ENCODE results near the gene MXRA7. TPM values are rescaled to one million over a fixed set of nuclear protein-coding genes. Genes with fewer than 3 reads are reported as not detected.

The MXRA7 gene
- total RNA-seq, 2 experiments from 2014 or later = 11.4 to 12.1 TPM

DNA sequence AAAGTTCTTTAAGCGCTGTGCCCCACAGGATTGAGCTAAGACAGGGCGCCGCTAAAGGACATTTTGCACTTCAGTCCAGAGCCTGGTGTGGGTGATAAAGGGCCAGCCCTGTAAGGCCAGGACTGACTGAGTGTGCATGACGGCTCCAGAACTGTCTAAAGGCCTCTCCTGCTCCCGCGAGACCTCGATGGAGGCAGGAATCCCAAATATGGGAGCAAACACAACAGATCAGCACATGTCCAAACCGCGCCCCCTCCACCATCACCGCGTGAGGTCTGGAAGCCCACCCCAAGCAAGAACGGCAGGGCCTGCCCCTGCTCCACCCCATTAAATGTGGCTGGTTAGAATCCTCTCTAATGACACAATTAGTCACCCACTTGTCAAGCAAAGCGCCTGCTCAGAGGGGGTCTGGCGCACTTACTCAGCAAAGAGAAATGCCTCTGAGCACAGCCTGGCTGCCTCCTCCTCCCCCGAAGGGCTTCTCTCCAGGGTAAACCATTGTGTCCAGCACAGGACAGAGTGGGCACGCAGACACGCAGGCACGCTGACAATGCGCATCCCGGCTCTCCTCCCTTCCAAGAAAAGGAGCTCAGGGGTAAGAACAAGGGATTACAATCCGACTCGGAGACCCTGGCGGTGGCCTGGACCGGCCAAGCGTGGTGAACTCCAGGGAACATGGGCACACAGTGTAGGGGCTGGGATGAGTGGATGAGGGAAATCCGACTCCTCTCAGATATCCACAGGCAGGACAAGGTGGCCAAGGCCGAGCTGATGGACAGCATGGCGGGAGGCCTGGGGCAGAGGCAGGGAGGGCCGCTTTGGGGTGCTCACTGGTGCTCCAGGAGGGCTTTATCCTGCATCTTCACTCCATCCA lies 1.5 kb downstream of the MXRA7 start:
- Histone ChIP-seq H3K27me3 (ENCODE audit: control insufficient read depth in 1 of 2, insufficient read depth in 2 of 2, low read length in 2 of 2) (no peaks in the 10 kb centered on the region), H3K4me1 (ENCODE audit: insufficient read depth, low read length) (peaks cover 17% of the 10 kb centered on the region), H3K9me3 (ENCODE audit: control insufficient read depth in 1 of 2, insufficient read depth in 1 of 2, low read length in 2 of 2) (no peaks in the 10 kb centered on the region), H3K4me3 (ENCODE audit: low read length) (no peak overlapping the region), H3K36me3 (ENCODE audit: insufficient read depth, low read length) (peaks cover 11% of the 10 kb centered on the region), H3K27ac (ENCODE audit: low read depth in 1 of 2, low read length in 2 of 2) (no peak overlapping the region)
- Mint-ChIP-seq H3K27me3 (no peaks in the 10 kb centered on the region), H3K27ac (peak overlapping the region; percentile 13), H3K4me3 (peak overlapping the region; percentile 83), H3K9me3 (no peaks in the 10 kb centered on the region), H3K4me1 (ENCODE audit: low read depth) (peaks cover 29% of the 10 kb centered on the region), H3K36me3 (ENCODE audit: low read depth) (peaks cover 8% of the 10 kb centered on the region)
- intact Hi-C loops (cut with DNase I, micrococcal nuclease) = no loop called here
- CTCF ChIA-PET = no interaction called here
- POLR2A ChIA-PET = interaction anchor here (0.9 to 5.3 kb wide), 3 partner anchors 17 to 38 kb away, joined by 4 to 52 read pairs (median 4); partner anchors contain the start of genes JMJD6 and METTL23
- ATAC-seq (ENCODE audit: poor library complexity) (no peak), DNase-seq (no peak)
- TF ChIP-seq, protein P1, sequence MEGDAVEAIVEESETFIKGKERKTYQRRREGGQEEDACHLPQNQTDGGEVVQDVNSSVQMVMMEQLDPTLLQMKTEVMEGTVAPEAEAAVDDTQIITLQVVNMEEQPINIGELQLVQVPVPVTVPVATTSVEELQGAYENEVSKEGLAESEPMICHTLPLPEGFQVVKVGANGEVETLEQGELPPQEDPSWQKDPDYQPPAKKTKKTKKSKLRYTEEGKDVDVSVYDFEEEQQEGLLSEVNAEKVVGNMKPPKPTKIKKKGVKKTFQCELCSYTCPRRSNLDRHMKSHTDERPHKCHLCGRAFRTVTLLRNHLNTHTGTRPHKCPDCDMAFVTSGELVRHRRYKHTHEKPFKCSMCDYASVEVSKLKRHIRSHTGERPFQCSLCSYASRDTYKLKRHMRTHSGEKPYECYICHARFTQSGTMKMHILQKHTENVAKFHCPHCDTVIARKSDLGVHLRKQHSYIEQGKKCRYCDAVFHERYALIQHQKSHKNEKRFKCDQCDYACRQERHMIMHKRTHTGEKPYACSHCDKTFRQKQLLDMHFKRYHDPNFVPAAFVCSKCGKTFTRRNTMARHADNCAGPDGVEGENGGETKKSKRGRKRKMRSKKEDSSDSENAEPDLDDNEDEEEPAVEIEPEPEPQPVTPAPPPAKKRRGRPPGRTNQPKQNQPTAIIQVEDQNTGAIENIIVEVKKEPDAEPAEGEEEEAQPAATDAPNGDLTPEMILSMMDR (IDR thresholded peaks at IDR 0.05) = no peak

DNA sequence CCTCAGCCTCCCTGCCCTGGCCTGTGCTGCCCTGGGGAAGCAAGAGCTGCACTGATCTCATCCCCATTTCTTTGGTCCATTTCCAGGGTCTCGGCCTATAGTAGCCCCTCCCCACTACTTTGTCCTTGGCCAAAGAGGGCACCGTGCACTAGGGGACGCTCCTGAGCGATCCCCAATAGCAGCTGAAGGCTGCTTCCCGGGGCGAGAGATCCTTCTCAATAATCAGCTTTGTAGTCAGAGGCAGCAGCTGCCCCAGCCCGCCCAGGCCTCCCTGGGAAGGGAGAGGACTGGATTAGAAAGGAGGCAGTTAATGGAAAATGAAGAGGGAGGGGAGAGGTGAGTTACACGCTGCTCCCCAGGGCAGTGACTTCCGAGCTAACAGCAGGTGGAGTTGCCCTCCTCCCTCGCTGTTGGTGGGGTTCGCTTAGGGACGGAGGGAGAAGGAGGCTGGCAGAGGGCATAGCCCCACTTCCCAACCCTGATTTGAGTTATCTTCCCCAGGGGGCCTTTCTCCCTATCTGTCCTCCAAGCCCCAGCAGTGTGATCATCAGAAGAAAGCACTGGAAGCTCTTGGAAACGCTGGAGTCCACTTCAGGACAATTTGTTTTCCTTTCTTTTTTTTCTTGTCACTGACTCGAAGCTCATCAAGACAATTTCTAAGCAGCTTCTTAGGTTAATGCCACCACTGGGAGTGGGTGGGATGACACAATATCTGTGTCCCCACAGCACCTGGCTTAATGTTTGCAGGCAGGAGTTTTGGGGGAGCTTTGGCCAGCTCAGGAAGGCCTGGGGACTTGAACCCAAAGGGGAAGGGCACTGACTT lies 2.6 kb downstream of the MXRA7 start:
- DNase-seq (no peak), ATAC-seq (ENCODE audit: poor library complexity) (no peak)
- no peak overlapping the region for H3K4me3 ChIP-seq (ENCODE audit: low read length)
- Mint-ChIP-seq H3K4me3 (peak overlapping the region; percentile 83), H3K27ac (no peak overlapping the region), H3K36me3 (ENCODE audit: low read depth) (peaks cover under 1% of the 10 kb centered on the region), H3K9me3 (no peaks in the 10 kb centered on the region), H3K4me1 (ENCODE audit: low read depth) (peaks cover 18% of the 10 kb centered on the region), H3K27me3 (no peaks in the 10 kb centered on the region)
- peaks cover 5% of the 10 kb centered on the region for H3K36me3 ChIP-seq (ENCODE audit: insufficient read depth, low read length)
- H3K27me3 ChIP-seq (ENCODE audit: control insufficient read depth in 1 of 2, insufficient read depth in 2 of 2, low read length in 2 of 2) = no peaks in the 10 kb centered on the region
- intact Hi-C loops (cut with DNase I, micrococcal nuclease) = no loop called here
- POLR2A ChIA-PET = interaction anchor here (1.0 kb wide), 1 partner anchor 36 kb away, joined by 4 read pairs; no protein-coding TSS in a partner anchor
- peaks cover 17% of the 10 kb centered on the region for H3K4me1 ChIP-seq (ENCODE audit: insufficient read depth, low read length)
- CTCF ChIA-PET = interaction anchor here (0.9 kb wide), 1 partner anchor 84 kb away, joined by 3 read pairs; no protein-coding TSS in a partner anchor
- H3K27ac ChIP-seq (ENCODE audit: low read depth in 1 of 2, low read length in 2 of 2) = no peak overlapping the region
- no peaks in the 10 kb centered on the region for H3K9me3 ChIP-seq (ENCODE audit: control insufficient read depth in 1 of 2, insufficient read depth in 1 of 2, low read length in 2 of 2)
- TF ChIP-seq, protein P1 (IDR thresholded peaks at IDR 0.05) = no peak

DNA sequence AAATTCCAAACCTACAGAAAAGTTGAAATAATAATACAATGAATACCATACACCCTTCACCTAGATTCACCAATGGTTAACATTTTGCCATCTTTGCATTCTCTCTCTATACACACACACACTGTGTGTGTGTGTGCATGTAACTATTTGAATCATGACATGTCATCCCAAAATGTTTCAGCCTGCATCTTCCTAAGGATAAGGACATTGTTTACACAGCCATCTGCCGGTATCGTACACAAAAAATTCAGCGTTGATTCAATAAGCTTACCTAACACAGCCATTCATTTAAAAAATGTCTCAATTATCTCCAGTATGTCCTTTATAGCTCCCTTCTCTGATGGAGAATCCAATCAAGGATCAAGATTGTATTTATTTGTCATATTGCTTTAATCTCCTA lies 3.9 kb downstream of the MXRA7 start:
- Histone ChIP-seq H3K4me1 (ENCODE audit: insufficient read depth, low read length) (peaks cover 17% of the 10 kb centered on the region), H3K27me3 (ENCODE audit: control insufficient read depth in 1 of 2, insufficient read depth in 2 of 2, low read length in 2 of 2) (no peaks in the 10 kb centered on the region), H3K9me3 (ENCODE audit: control insufficient read depth in 1 of 2, insufficient read depth in 1 of 2, low read length in 2 of 2) (no peaks in the 10 kb centered on the region), H3K4me3 (ENCODE audit: low read length) (no peak overlapping the region), H3K27ac (ENCODE audit: low read depth in 1 of 2, low read length in 2 of 2) (no peak overlapping the region), H3K36me3 (ENCODE audit: insufficient read depth, low read length) (no peaks in the 10 kb centered on the region)
- ChIA-PET CTCF (interaction anchor here (0.6 kb wide), 1 partner anchor 1152 kb away, joined by 3 read pairs; no protein-coding TSS in a partner anchor), POLR2A (no interaction called here)
- H3K4me3 Mint-ChIP-seq = peak overlapping the region; percentile 27
- H3K9me3 Mint-ChIP-seq = no peaks in the 10 kb centered on the region
- intact Hi-C loops (cut with DNase I, micrococcal nuclease) = no loop called here
- H3K4me1 Mint-ChIP-seq (ENCODE audit: low read depth) = peaks cover 17% of the 10 kb centered on the region
- H3K27ac Mint-ChIP-seq = no peak overlapping the region
- no peaks in the 10 kb centered on the region for H3K36me3 Mint-ChIP-seq (ENCODE audit: low read depth)
- ATAC-seq (ENCODE audit: poor library complexity) = no peak
- no peaks in the 10 kb centered on the region for H3K27me3 Mint-ChIP-seq
- DNase-seq = no peak
- TF ChIP-seq, protein P1 (IDR thresholded peaks at IDR 0.05) = no peak

Measured in CD4-positive, alpha-beta T cell (primary cell).